OCI-LY3 (cell line): ENCODE data around the gene ERICH2.

Source experiments
- H2AFZ ChIP-seq: fragments of 200-600, 300-600 bp; shearing (Covaris generic); 2 replicates; pipeline ENCODE4 v1.6.0; 2014; ENCODE audit warnings: antibody characterized with exemption, low read depth, low read length
- H3K27ac ChIP-seq: fragments of 200-600, 300-600 bp; sonication (generic); 2 replicates; pipeline ENCODE4 v1.5.1; 2014; ENCODE audit warnings: mild to moderate bottlenecking, low read length, moderate library complexity, mixed read lengths
- H3K27me3 ChIP-seq: fragments of 200-600, 300-600 bp; sonication (generic); 2 replicates; pipeline ENCODE4 v1.6.1; 2014; ENCODE audit warnings: low read depth, low read length, mixed read lengths
- H3K36me3 ChIP-seq: fragments of 200-600, 300-600 bp; sonication (generic); replicated peaks from 2 replicates; pipeline ENCODE3; 2014; ENCODE audit warnings: low read depth, low read length, mixed read lengths
- H3K4me1 ChIP-seq: fragments of 300-600, 200-600 bp; sonication (generic); 2 replicates; pipeline ENCODE4 v1.6.1; 2014; ENCODE audit warnings: low read length, mixed read lengths
- H3K4me2 ChIP-seq: fragments of 200-600, 300-600 bp; sonication (generic); 2 replicates; pipeline ENCODE4 v1.6.1; 2014; ENCODE audit warnings: low read length, mixed read lengths
- H3K4me3 ChIP-seq: fragments of 300-600, 200-600 bp; sonication (generic); 2 replicates; pipeline ENCODE4 v1.5.1; 2014; ENCODE audit warnings: antibody characterized with exemption, mild to moderate bottlenecking, low read length, moderate library complexity
- H3K79me2 ChIP-seq: fragments of 300-600, 200-600 bp; shearing (Covaris generic); 2 replicates; pipeline ENCODE4 v1.6.1; 2014; ENCODE audit warnings: mild to moderate bottlenecking, low read length, mixed read lengths
- H3K9ac ChIP-seq: fragments of 300-600, 200-600 bp; shearing (Covaris generic); 2 replicates; pipeline ENCODE4 v1.6.0; 2014; ENCODE audit warnings: mild to moderate bottlenecking, low read length, moderate library complexity
- H3K9me3 ChIP-seq: fragments of 200-600, 300-600 bp; shearing (Covaris generic); 2 replicates; pipeline ENCODE4 v1.6.1; 2014; ENCODE audit warnings: low read length, mixed read lengths; ENCODE audit not compliant: insufficient read depth
- H4K20me1 ChIP-seq: fragments of 200-600, 300-600 bp; sonication (generic); 2 replicates; pipeline ENCODE4 v1.6.1; 2016; ENCODE audit warnings: low read length, mixed read lengths; ENCODE audit not compliant: insufficient read depth
- EZH2phosphoT487 ChIP-seq: fragments of 200-600 bp; shearing (Covaris generic); IDR thresholded peaks from 2 replicates; pipeline ENCODE4 v1.6.1; 2018; ENCODE audit warnings: antibody characterized with exemption, mixed run types, low read depth
- TF ChIP-seq, protein P1 (sequence below): fragments of 200-600, 300-600 bp; sonication (generic); IDR thresholded peaks from 2 replicates; pipeline ENCODE4 v1.5.1; 2014; ENCODE audit warnings: antibody characterized with exemption, low read length, low read depth

ERICH2 gene

DNA sequence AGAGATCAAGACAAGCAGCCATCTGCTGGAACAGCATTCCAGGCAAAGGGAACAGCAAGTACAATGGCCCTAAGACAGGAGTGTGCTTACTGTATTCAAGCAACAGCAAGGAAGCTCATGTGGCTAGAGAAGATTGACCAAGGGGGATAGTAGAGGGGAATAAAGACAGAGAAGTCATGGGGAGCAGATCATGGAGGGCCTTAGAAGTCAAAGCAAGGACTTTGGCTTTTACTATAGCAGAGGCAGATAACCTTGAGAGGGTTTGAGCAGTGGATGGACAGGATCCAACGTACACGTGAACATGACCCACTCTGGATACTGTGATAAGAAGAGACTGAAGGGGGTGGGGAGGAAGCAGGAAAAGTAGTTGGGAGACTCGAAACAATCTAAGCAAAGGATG is 28.2 kb upstream of the ERICH2 start:
- H3K27ac ChIP-seq, result no peak overlapping the region
- H3K27me3 ChIP-seq, result peaks cover 4% of the 10 kb centered on the region; the same call in 1 of the 2 replicates
- no peak overlapping the region for H2AFZ ChIP-seq
- no peak overlapping the region for H3K4me3 ChIP-seq
- no peaks in the 10 kb centered on the region for H3K9me3 ChIP-seq
- TF ChIP-seq, protein P1, sequence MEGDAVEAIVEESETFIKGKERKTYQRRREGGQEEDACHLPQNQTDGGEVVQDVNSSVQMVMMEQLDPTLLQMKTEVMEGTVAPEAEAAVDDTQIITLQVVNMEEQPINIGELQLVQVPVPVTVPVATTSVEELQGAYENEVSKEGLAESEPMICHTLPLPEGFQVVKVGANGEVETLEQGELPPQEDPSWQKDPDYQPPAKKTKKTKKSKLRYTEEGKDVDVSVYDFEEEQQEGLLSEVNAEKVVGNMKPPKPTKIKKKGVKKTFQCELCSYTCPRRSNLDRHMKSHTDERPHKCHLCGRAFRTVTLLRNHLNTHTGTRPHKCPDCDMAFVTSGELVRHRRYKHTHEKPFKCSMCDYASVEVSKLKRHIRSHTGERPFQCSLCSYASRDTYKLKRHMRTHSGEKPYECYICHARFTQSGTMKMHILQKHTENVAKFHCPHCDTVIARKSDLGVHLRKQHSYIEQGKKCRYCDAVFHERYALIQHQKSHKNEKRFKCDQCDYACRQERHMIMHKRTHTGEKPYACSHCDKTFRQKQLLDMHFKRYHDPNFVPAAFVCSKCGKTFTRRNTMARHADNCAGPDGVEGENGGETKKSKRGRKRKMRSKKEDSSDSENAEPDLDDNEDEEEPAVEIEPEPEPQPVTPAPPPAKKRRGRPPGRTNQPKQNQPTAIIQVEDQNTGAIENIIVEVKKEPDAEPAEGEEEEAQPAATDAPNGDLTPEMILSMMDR, result no peak
- no peak for TF ChIP-seq EZH2phosphoT487
- no peaks in the 10 kb centered on the region for H4K20me1 ChIP-seq
- no peak overlapping the region for H3K9ac ChIP-seq
- no peaks in the 10 kb centered on the region for H3K79me2 ChIP-seq
- H3K36me3 ChIP-seq, result no peaks in the 10 kb centered on the region
- no peaks in the 10 kb centered on the region for H3K4me1 ChIP-seq
- H3K4me2 ChIP-seq, result no peak overlapping the region

DNA sequence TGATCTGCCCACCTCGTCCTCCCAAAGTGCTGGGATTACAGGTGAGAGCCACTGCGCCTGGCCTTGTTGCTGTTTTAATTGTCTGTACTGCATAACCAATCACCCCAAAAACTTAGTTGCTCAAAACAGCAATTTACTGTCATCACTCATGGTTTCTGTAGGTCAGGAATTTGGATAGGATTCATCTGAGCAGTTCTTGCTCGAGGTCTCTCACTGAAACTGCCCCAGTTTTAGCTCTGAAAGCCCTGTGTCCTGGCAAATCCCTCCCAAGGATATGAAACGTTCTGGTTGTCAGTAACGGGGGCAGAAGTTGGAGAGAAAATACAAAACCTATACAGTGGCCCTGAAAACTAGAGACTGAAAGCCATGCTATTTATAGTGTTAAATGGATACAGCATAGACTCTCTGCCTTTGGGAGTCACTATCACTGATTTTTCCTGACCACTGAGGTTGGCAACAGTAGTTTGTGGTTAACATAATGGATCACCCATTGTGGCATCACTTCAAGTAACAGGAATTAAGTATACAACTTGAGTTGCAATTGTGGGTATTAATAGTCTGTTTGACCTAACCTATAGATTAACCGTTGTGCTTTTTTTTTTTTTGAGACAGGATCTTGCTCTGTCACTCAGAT is 27.2 kb upstream of the ERICH2 start:
- TF ChIP-seq, protein P1, result no peak
- TF ChIP-seq EZH2phosphoT487, result no peak
- H3K4me2 ChIP-seq, result no peak overlapping the region

DNA sequence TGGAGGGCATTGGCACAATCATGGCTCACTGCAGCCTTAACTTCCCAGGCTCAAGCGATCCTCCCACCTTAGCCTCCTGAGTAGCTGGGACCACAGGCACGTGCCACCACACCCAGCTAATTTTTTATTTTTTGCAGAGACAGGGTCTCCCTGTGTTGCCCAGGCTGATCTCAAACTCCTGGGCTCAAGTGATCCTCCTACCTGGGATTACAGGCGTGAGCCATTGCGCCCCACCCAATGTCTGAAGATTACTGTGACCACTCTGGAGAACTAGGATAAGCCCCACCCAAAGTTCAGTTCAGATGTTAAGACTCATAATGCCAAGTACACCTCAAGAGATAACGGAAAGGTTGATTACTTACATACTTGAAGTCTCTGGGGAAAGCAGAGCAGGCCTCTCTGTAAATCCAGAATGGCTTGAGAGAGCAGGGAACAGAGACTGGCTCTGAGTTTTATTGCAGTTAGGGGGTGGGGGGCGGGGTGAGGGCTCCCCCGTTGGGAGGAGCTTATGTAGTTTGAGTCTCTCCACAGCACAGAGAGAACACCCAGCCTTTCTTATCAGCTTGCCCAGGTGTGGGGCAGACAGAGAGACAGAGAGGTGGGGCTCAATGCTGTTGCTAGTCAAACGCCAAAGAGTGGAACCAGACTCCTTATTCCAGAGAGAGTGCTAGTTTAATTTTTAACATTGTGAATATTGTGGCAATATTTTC is 26.5 kb upstream of the ERICH2 start:
- no peak overlapping the region for H2AFZ ChIP-seq
- H3K27me3 ChIP-seq, result peaks cover 4% of the 10 kb centered on the region; the same call in 1 of the 2 replicates
- H3K9me3 ChIP-seq, result no peaks in the 10 kb centered on the region
- peaks cover 8% of the 10 kb centered on the region for H3K4me1 ChIP-seq
- H3K36me3 ChIP-seq, result no peaks in the 10 kb centered on the region
- H3K27ac ChIP-seq, result no peak overlapping the region
- H3K4me3 ChIP-seq, result no peak overlapping the region
- no peaks in the 10 kb centered on the region for H4K20me1 ChIP-seq
- H3K79me2 ChIP-seq, result no peaks in the 10 kb centered on the region
- TF ChIP-seq, protein P1, result no peak
- no peak for TF ChIP-seq EZH2phosphoT487
- no peak overlapping the region for H3K9ac ChIP-seq
- no peak overlapping the region for H3K4me2 ChIP-seq

More for the DNA sequence above, 27.2 kb upstream of the ERICH2 start:
- Histone ChIP-seq H3K9ac (no peak overlapping the region), H4K20me1 (no peaks in the 10 kb centered on the region), H3K36me3 (no peaks in the 10 kb centered on the region), H3K4me3 (no peak overlapping the region), H3K4me1 (peaks cover 8% of the 10 kb centered on the region), H3K79me2 (no peaks in the 10 kb centered on the region), H3K27ac (no peak overlapping the region), H3K27me3 (peaks cover 4% of the 10 kb centered on the region; the same call in 1 of the 2 replicates), H2AFZ (no peak overlapping the region), H3K9me3 (no peaks in the 10 kb centered on the region)

DNA sequence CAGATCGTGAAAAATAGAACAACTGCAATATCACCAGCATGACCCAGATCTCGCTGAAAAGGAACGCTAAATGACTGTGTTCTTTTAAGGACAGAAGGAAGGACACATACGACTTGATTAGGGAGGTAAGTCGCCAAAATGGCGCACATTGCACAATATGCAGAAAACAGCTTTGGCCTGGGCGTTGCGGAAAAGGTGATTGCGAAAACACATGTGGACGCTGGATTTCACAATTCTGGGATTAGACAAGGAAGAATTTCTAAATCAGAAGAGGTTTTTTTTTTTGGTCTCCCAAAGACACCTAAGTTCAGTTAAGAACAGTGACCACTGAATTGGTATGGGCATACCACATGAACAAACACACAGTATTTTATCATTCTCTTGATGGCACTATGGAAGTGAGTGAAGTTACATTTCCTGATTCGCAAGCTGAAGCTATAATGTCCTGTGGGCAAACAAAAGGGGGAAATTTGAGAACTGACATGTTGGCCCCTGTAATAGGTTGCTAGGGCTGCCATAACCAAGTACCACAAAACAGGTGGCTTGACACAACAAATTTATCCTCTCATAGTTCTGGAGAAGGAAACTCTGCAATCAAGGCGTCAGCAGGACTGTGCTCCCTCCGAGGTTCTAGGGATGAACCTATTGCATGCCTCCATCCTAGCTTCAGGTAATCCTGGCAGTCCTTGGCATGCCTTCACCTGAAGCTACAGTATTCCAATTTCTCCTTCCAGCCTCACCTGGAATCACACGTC is 25.8 kb upstream of the ERICH2 start:
- Histone ChIP-seq H3K9me3 (no peaks in the 10 kb centered on the region), H2AFZ (no peak overlapping the region), H3K4me3 (no peak overlapping the region), H4K20me1 (no peaks in the 10 kb centered on the region), H3K79me2 (no peaks in the 10 kb centered on the region), H3K27me3 (peaks cover 4% of the 10 kb centered on the region; the same call in 1 of the 2 replicates), H3K36me3 (no peaks in the 10 kb centered on the region), H3K4me2 (no peak overlapping the region), H3K9ac (no peak overlapping the region), H3K27ac (no peak overlapping the region), H3K4me1 (peaks cover 8% of the 10 kb centered on the region)
- TF ChIP-seq EZH2phosphoT487, result no peak
- TF ChIP-seq, protein P1, result no peak
